DMS 273 treated with DMSO at 0.1 percent for 48 hours (cell line): ENCODE results near the gene CAST.

Experiments
- DNase-seq: peaks from one replicate; lab custom pipeline; 2025; lab: John Stamatoyannopoulos, UW

CAST gene

GRCh38 chr5:96642281-96642640, 19.9 kb upstream of the CAST start:
- DNase-seq: no peak

- no peak for DNase-seq
Measured at GRCh38 chr5:96645091-96645490, 17.1 kb upstream of the CAST start.

GRCh38 chr5:96648023-96648422, 14.2 kb upstream of the CAST start:
- no peak for DNase-seq

GRCh38 chr5:96648593-96648992, 13.6 kb upstream of the CAST start:
- no peak for DNase-seq

GRCh38 chr5:96649251-96649662, 12.9 kb upstream of the CAST start:
- DNase-seq: no peak

- DNase-seq: no peak
Measured at GRCh38 chr5:96649681-96650540, 12.3 kb upstream of the CAST start.

GRCh38 chr5:96651047-96651446, 11.1 kb upstream of the CAST start:
- no peak for DNase-seq

GRCh38 chr5:96651948-96652753, 10.0 kb upstream of the CAST start:
- DNase-seq: no peak

GRCh38 chr5:96652769-96653454, 9.3 kb upstream of the CAST start:
- no peak for DNase-seq

- DNase-seq: no peak
Measured at GRCh38 chr5:96654209-96654608, 8.0 kb upstream of the CAST start.

- no peak for DNase-seq
Measured at GRCh38 chr5:96655085-96655484, 7.1 kb upstream of the CAST start.

GRCh38 chr5:96655506-96655905, 6.7 kb upstream of the CAST start:
- DNase-seq: no peak

- DNase-seq: no peak
Measured at GRCh38 chr5:96657068-96657467, 5.1 kb upstream of the CAST start.

- DNase-seq: no peak
Measured at GRCh38 chr5:96658272-96658671, 3.9 kb upstream of the CAST start.

GRCh38 chr5:96659170-96659569, 3.0 kb upstream of the CAST start:
- DNase-seq: no peak

- DNase-seq: no peak
Measured at GRCh38 chr5:96660971-96661854, 963 bp upstream of the CAST start.

- peak; percentile 70 for DNase-seq
Measured at GRCh38 chr5:96662725-96663518, 746 bp downstream of the CAST start.

- DNase-seq: no peak
Measured at GRCh38 chr5:96663608-96664007, 1.4 kb downstream of the CAST start.

GRCh38 chr5:96664669-96665068, 2.5 kb downstream of the CAST start:
- DNase-seq: no peak

- DNase-seq: no peak
Measured at GRCh38 chr5:96668725-96669124, 6.5 kb downstream of the CAST start.

GRCh38 chr5:96669909-96670308, 7.7 kb downstream of the CAST start:
- no peak for DNase-seq
